ENCODE results near the gene SPTBN1.

Gene SPTBN1

GRCh38 chr2:54455563-54456361, at the start of gene SPTBN1:
Gene SPTBN1 (plus strand): TSS chr2:54456327. CDS start chr2:54526419, 70,092 bp downstream.
- peak within 1 kb of the TSS; percentile 82 for H3K4me3 ChIP-seq (ENCODE audit: low read depth, low read length)
- TF ChIP-seq CTCF (IDR thresholded peaks at IDR 0.05; ENCODE audit: low read depth, low read length), result no peak

- H3K4me3 ChIP-seq (ENCODE audit: low read depth, low read length), result no peak overlapping the region
- TF ChIP-seq CTCF (IDR thresholded peaks at IDR 0.05; ENCODE audit: low read depth, low read length), result no peak
Measured at GRCh38 chr2:54407693-54408092, 48.4 kb upstream of the SPTBN1 start.

GRCh38 chr2:54408288-54408687, 47.8 kb upstream of the SPTBN1 start:
- TF ChIP-seq CTCF (IDR thresholded peaks at IDR 0.05; ENCODE audit: low read depth, low read length), result no peak
- no peak overlapping the region for H3K4me3 ChIP-seq (ENCODE audit: low read depth, low read length)

DNA sequence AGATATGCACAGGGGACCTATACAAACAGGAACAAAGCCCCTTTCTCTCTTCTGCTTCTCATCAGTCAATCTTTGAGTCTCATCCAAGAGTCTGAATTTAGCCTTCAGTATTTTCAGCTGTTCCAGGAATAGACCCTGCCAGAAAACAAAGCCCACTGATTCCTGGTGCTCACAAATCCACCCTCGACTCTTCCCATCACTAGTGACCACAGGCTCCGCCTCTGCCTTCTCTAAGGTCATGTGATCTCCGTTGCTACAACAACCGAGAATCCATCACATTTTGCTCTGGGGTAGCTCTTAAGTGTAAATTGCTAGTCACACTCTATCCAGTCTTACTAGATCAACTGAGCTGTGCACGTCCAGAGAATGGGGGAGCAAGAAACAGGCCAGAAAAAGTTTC, 46.4 kb upstream of the SPTBN1 start:
- no peak overlapping the region for H3K4me3 ChIP-seq (ENCODE audit: low read depth, low read length)
- TF ChIP-seq CTCF (IDR thresholded peaks at IDR 0.05; ENCODE audit: low read depth, low read length), result no peak

DNA sequence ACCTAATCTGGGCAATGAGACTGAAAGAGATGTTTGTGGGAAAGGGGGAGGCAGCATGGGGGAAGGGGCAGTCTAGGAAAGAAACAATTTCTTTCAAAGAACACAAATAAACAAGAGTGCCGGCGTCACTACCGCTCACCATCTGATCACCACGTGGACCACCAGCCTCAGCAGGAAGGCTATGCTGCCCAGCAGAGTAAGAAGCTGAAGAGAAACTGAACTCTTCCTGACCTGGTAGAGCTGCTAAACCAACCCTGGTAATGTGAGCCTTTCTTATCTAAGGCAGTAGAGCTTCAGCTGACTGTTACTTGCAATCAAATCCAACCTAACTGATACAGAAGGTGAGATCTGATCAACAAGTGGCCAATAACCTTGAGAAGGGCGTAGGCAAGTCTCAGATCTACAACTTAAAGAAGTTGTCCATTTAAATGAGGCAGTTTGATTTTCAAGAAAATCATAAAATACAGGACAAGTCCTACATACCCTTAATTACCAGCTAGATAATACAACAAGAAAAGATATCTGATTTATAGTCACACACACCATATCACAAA, 44.2 kb upstream of the SPTBN1 start:
- TF ChIP-seq CTCF (IDR thresholded peaks at IDR 0.05; ENCODE audit: low read depth, low read length), result no peak
- no peak overlapping the region for H3K4me3 ChIP-seq (ENCODE audit: low read depth, low read length)

- no peak overlapping the region for H3K4me3 ChIP-seq (ENCODE audit: low read depth, low read length)
- TF ChIP-seq CTCF (IDR thresholded peaks at IDR 0.05; ENCODE audit: low read depth, low read length), result no peak
Measured at GRCh38 chr2:54416166-54416813, 39.8 kb upstream of the SPTBN1 start.

- no peak overlapping the region for H3K4me3 ChIP-seq (ENCODE audit: low read depth, low read length)
- TF ChIP-seq CTCF (IDR thresholded peaks at IDR 0.05; ENCODE audit: low read depth, low read length), result no peak
Measured at GRCh38 chr2:54416938-54417337, 39.2 kb upstream of the SPTBN1 start.

Data from WI38 (cell line).